ENCODE results near the gene ITM2B.

ITM2B gene

GRCh38 chr13:48315969-48316650 lies 83.1 kb downstream of the ITM2B start:
- no peak for DNase-seq (ENCODE audit: low read depth)

- no peak for DNase-seq (ENCODE audit: low read depth)
Observed at GRCh38 chr13:48316826-48317510, 84.0 kb downstream of the ITM2B start.

GRCh38 chr13:48317511-48318376 lies 84.7 kb downstream of the ITM2B start:
- no peak for DNase-seq (ENCODE audit: low read depth)

- DNase-seq (ENCODE audit: low read depth) = no peak
Observed at GRCh38 chr13:48318377-48318811, 85.4 kb downstream of the ITM2B start.

GRCh38 chr13:48318821-48319511 lies 86.0 kb downstream of the ITM2B start:
- no peak for DNase-seq (ENCODE audit: low read depth)
